Activated B cell treated with CpG ODN at 0.5 μM for 24 hours (primary cell): Measurements from ENCODE around the gene EMD. TPM values are rescaled to one million over a fixed set of nuclear protein-coding genes. Genes with fewer than 3 reads are reported as not detected.

Experiments used
- ATAC-seq: fragments of 200-7000 bp; cut with Tn5 transposase; one replicate; pipeline ENCODE4 v1.10.0; 2021; ENCODE audit warnings: low read depth, mild to moderate bottlenecking, moderate library complexity
- CTCF ChIA-PET: fragments of 350-600 bp; sonication (Branson Sonifier 250); formaldehyde crosslinking; loops from one replicate; lab custom pipeline; 2021; ENCODE audit warnings: antibody characterized with exemption; lab: Charles Lee
- POLR2A ChIA-PET: fragments of 350-600 bp; sonication (Branson Sonifier 250); formaldehyde crosslinking; loops from one replicate; lab custom pipeline; 2021; ENCODE audit warnings: antibody characterized with exemption; lab: Charles Lee
- DNase-seq: peaks from one replicate; pipeline ENCODE4 v3.0.0; 2022
- H3K27ac Mint-ChIP-seq: one replicate; pipeline ENCODE4 v1.8.0; 2020; ENCODE audit warnings: mixed read lengths
- H3K27me3 Mint-ChIP-seq: one replicate; pipeline ENCODE4 v1.8.0; 2021; ENCODE audit warnings: mixed read lengths
- H3K36me3 Mint-ChIP-seq: one replicate; pipeline ENCODE4 v1.8.0; 2021; ENCODE audit warnings: low read depth, mixed read lengths
- H3K4me1 Mint-ChIP-seq: one replicate; pipeline ENCODE4 v1.8.0; 2021; ENCODE audit warnings: mixed read lengths
- H3K4me3 Mint-ChIP-seq: one replicate; pipeline ENCODE4 v1.8.0; 2020; ENCODE audit warnings: mild to moderate bottlenecking, mixed read lengths
- H3K9me3 Mint-ChIP-seq: one replicate; pipeline ENCODE4 v1.8.0; 2020; ENCODE audit warnings: mixed read lengths
- CTCF ChIP-seq: fragments of 200-600 bp; IDR thresholded peaks from one replicate; pipeline ENCODE4 v1.8.0; 2022; ENCODE audit warnings: antibody characterized with exemption, mild to moderate bottlenecking
- intact Hi-C: fragments of 100-400 bp; cut with micrococcal nuclease; formaldehyde crosslinking; loops from one replicate; pipeline ENCODE4 v1.15.1; 2024
- total RNA-seq: library from RNA; stranded (reverse); gene quantifications from 2 replicates; pipeline ENCODE4 v1.2.3, GENCODE V29; 2022

The EMD gene
- total RNA-seq, 1 donor from 2014 or later: 70.2 TPM

DNA sequence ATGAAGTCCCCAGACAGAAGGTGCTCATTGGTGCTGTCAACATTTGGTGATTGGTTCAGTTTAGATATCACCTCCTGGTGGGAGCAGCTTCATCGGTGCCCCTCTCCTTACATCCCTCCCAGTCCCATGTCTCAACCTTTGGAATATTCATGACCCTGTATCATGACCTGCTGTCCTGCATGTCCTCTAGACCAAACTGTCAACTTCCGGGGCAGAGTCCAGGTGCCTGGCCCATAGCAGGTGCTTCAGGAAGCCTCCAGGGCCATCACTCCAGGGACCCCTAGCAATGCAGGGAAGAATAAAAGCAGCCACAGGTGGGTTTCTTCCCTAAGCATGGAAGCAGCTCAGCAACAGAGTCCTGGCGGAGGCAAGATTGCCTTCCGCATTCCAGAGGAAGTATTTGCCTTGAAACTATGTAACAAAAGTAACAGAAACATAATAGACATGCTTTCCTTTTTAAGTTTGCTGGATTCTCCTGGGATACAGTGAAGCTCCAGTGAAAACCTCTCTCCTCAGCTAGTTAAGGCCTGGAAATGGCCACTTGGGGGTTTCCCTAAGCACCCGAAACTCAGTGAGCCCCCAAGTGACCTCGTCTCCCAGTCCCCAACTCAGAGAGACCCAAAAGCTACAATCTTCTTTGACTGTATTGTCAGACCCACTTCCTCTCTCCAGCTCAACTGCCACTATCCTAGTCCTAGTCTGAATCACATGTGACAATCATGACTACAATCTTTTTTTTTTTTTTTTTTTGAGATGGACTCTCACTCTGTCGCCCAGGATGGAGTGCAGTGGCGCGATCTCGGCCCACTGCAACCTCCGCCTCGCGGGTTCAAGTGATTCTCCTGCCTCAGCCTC lies 48.0 kb downstream of the EMD start:
- peaks cover 23% of the 10 kb centered on the region for H3K4me1 Mint-ChIP-seq
- peaks cover 3% of the 10 kb centered on the region for H3K36me3 Mint-ChIP-seq
- DNase-seq: no peak
- ATAC-seq: no peak
- no peak overlapping the region for H3K27ac Mint-ChIP-seq
- no peak overlapping the region for H3K4me3 Mint-ChIP-seq
- no peaks in the 10 kb centered on the region for H3K9me3 Mint-ChIP-seq
- intact Hi-C loops: no loop called here
- H3K27me3 Mint-ChIP-seq: no peaks in the 10 kb centered on the region
- no peak for TF ChIP-seq CTCF
- ChIA-PET POLR2A (interaction anchor here (2.9 kb wide), 2 partner anchors 15 to 30 kb away, joined by 18 to 20 read pairs; partner anchors contain the start of gene RPL10), CTCF (no interaction called here)

- TF ChIP-seq CTCF: no peak
These were observed 49.4 kb downstream of the EMD start, which contains the start of gene ATP6AP1 for GRCh38 chrX:154428176-154429171. TSS of gene ATP6AP1 (plus strand) at chrX:154428677. CDS start at chrX:154428693, 16 bp downstream.

DNA sequence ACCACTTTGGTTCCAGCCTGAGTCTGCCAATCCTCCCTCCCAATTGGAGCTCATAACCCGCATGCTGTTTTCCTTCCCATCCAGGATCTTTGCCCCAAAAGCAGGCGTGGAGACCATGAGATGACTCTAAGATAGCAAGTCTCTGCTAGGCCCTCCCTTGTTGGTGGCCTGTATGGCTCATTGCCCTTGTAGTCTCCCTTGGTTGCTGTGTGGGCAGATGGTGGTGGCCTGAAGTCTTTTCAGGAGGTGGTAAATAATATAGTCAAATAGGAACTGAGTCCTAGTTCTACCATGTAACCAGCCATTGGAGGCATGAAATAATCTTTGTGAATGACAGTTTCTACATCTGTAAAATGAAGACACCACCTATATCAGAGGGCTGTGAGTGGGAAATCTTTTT lies 50.6 kb downstream of the EMD start:
- H3K27ac Mint-ChIP-seq: no peak overlapping the region
- peaks cover 18% of the 10 kb centered on the region for H3K36me3 Mint-ChIP-seq
- ATAC-seq (no peak), DNase-seq (no peak)
- TF ChIP-seq CTCF: no peak
- POLR2A ChIA-PET: interaction anchor here (0.6 to 2.9 kb wide), 8 partner anchors 11 to 60 kb away, joined by 3 to 20 read pairs (median 6); partner anchors contain the start of genes RPL10 and SLC10A3
- H3K9me3 Mint-ChIP-seq: no peaks in the 10 kb centered on the region
- intact Hi-C loops: loop anchor here (2.0 kb wide), 1 partner anchor 59 kb away; no protein-coding TSS in a partner anchor
- H3K4me3 Mint-ChIP-seq: peak overlapping the region; percentile 81
- CTCF ChIA-PET: interaction anchor here (1.4 kb wide), 1 partner anchor 32 kb away, joined by 4 read pairs; the partner anchor contains the start of gene RPL10
- H3K4me1 Mint-ChIP-seq: peaks cover 23% of the 10 kb centered on the region
- no peaks in the 10 kb centered on the region for H3K27me3 Mint-ChIP-seq

More at GRCh38 chrX:154428176-154429171, 49.4 kb downstream of the EMD start, which contains the start of gene ATP6AP1:
- ChIA-PET POLR2A (interaction anchor here (0.8 to 2.9 kb wide), 11 partner anchors 8 to 99 kb away, joined by 3 to 20 read pairs (median 4); partner anchors contain the start of genes DNASE1L1, RPL10 and SLC10A3), CTCF (interaction anchor here (1.0 to 1.4 kb wide), 2 partner anchors 9 to 30 kb away, joined by 3 to 4 read pairs; partner anchors contain the start of gene RPL10)
- peak; percentile 99 for ATAC-seq
- peak within 1 kb of the TSS; percentile 81 for H3K4me3 Mint-ChIP-seq
- intact Hi-C loops: loop anchor here (1.0 to 2.0 kb wide), 3 partner anchors 8 to 58 kb away; no protein-coding TSS in a partner anchor
- peaks cover 9% of the 10 kb centered on the region for H3K36me3 Mint-ChIP-seq
- DNase-seq: peak; percentile 77
- peaks cover 23% of the 10 kb centered on the region for H3K4me1 Mint-ChIP-seq
- H3K9me3 Mint-ChIP-seq: no peaks in the 10 kb centered on the region
- no peaks in the 10 kb centered on the region for H3K27me3 Mint-ChIP-seq
- peak within 1 kb of the TSS; percentile 71 for H3K27ac Mint-ChIP-seq

- no peak overlapping the region for H3K27ac Mint-ChIP-seq
- peaks cover 22% of the 10 kb centered on the region for H3K36me3 Mint-ChIP-seq
- POLR2A ChIA-PET: interaction anchor here (0.6 kb wide), 2 partner anchors 321 to 559 kb away, joined by 3 read pairs; no protein-coding TSS in a partner anchor
- TF ChIP-seq CTCF: no peak
- intact Hi-C loops: no loop called here
- peaks cover 23% of the 10 kb centered on the region for H3K4me1 Mint-ChIP-seq
- DNase-seq: no peak
- H3K27me3 Mint-ChIP-seq: no peaks in the 10 kb centered on the region
- no peak for ATAC-seq
- H3K9me3 Mint-ChIP-seq: no peaks in the 10 kb centered on the region
- no peak overlapping the region for H3K4me3 Mint-ChIP-seq
- CTCF ChIA-PET: no interaction called here
These were observed 51.4 kb downstream of the EMD start for GRCh38 chrX:154430479-154430878.
